Loucy (cell line): ENCODE data around the gene CPPED1.

Experiments
- H2AFZ ChIP-seq: fragments of 200-600 bp; sonication (generic); 2 replicates; pipeline ENCODE4 v1.6.0; 2016; ENCODE audit warnings: antibody characterized with exemption, mild to moderate bottlenecking, low read length, moderate library complexity
- H3F3A ChIP-seq: fragments of 200-600 bp; 2 replicates; pipeline ENCODE4 v1.6.0; 2016; ENCODE audit warnings: antibody characterized with exemption, low read depth, mild to moderate bottlenecking
- H3K27me3 ChIP-seq: fragments of 200-600 bp; sonication (generic); 2 replicates; pipeline ENCODE4 v1.6.1; 2014; ENCODE audit warnings: low read length, mild to moderate bottlenecking; ENCODE audit not compliant: insufficient read depth, poor library complexity, severe bottlenecking
- H3K36me3 ChIP-seq: fragments of 200-600 bp; sonication (generic); 2 replicates; pipeline ENCODE4 v1.6.1; 2016; ENCODE audit warnings: low read length; ENCODE audit not compliant: insufficient read depth
- H3K4me1 ChIP-seq: fragments of 200-600 bp; sonication (generic); 2 replicates; pipeline ENCODE4 v1.5.1; 2014; ENCODE audit warnings: low read length, mild to moderate bottlenecking; ENCODE audit not compliant: insufficient read depth, poor library complexity, severe bottlenecking
- H3K4me2 ChIP-seq: fragments of 200-600 bp; sonication (generic); 2 replicates; pipeline ENCODE4 v1.6.0; 2014; ENCODE audit warnings: antibody characterized with exemption, low read length, low read depth, mild to moderate bottlenecking; ENCODE audit not compliant: poor library complexity, severe bottlenecking
- H3K4me3 ChIP-seq: fragments of 200-600 bp; sonication (generic); 2 replicates; pipeline ENCODE4 v1.5.1; 2014; ENCODE audit warnings: low read length, mild to moderate bottlenecking, mixed read lengths; ENCODE audit not compliant: poor library complexity, severe bottlenecking
- H3K79me2 ChIP-seq: fragments of 200-600 bp; sonication (generic); 2 replicates; pipeline ENCODE4 v1.6.1; 2014; ENCODE audit warnings: low read length; ENCODE audit not compliant: insufficient read depth
- H3K9ac ChIP-seq: fragments of 200-600 bp; sonication (generic); 2 replicates; pipeline ENCODE4 v1.6.0; 2014; ENCODE audit warnings: mild to moderate bottlenecking, low read depth, low read length, moderate library complexity; ENCODE audit not compliant: poor library complexity, severe bottlenecking
- H3K9me2 ChIP-seq: fragments of 200-600 bp; sonication (generic); replicated peaks from 2 replicates; pipeline ENCODE4 v1.6.1; 2016; ENCODE audit warnings: low read depth, low read length, mixed read lengths
- H3K9me3 ChIP-seq: fragments of 200-600 bp; sonication (generic); 2 replicates; pipeline ENCODE4 v1.6.1; 2014; ENCODE audit warnings: mild to moderate bottlenecking, antibody characterized with exemption, low read length, low read depth; ENCODE audit not compliant: insufficient read depth
- H4K20me1 ChIP-seq: fragments of 200-600 bp; sonication (generic); 2 replicates; pipeline ENCODE4 v1.6.0; 2014; ENCODE audit warnings: antibody characterized with exemption, low read length, mild to moderate bottlenecking; ENCODE audit not compliant: insufficient read depth, poor library complexity, severe bottlenecking
- EZH2phosphoT487 ChIP-seq: fragments of 200-600 bp; IDR thresholded peaks from 2 replicates; pipeline ENCODE4 v1.6.1; 2018; ENCODE audit warnings: antibody characterized with exemption, mild to moderate bottlenecking, moderate library complexity, borderline replicate concordance
- TF ChIP-seq, protein P1 (sequence below): fragments of 200-600 bp; sonication (generic); conservative IDR thresholded peaks from 2 replicates; pipeline ENCODE4 v1.5.1; 2014; ENCODE audit warnings: mild to moderate bottlenecking, antibody characterized with exemption, low read length

The CPPED1 gene

DNA sequence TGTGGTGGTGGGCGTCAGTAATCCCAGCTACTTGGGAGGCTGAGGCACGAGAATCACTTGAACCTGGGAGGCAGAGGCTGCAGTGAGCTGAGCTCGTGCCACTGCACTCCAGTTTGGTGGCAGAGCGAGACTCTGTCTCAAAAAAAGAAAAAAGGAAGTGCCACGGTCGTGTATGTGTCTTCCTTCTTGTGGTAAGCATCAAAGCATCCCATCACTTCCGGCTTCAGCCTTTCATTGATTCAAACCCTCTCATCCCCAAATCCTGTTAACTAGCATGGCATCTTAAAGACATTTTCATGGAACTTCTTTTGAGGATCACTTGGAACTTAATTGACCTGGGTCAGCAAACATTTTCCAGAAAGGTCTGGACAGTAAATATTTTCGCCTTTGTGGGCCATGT lies 126.2 kb downstream of the CPPED1 start:
- H3K4me1 ChIP-seq, result no peaks in the 10 kb centered on the region
- no peak overlapping the region for H3K9ac ChIP-seq
- H2AFZ ChIP-seq, result no peak overlapping the region
- no peaks in the 10 kb centered on the region for H3K36me3 ChIP-seq
- H3K9me3 ChIP-seq, result no peaks in the 10 kb centered on the region
- H4K20me1 ChIP-seq, result no peaks in the 10 kb centered on the region
- H3F3A ChIP-seq, result no peaks in the 10 kb centered on the region
- no peaks in the 10 kb centered on the region for H3K9me2 ChIP-seq
- H3K27me3 ChIP-seq, result no peaks in the 10 kb centered on the region
- no peak for TF ChIP-seq EZH2phosphoT487
- TF ChIP-seq, protein P1, sequence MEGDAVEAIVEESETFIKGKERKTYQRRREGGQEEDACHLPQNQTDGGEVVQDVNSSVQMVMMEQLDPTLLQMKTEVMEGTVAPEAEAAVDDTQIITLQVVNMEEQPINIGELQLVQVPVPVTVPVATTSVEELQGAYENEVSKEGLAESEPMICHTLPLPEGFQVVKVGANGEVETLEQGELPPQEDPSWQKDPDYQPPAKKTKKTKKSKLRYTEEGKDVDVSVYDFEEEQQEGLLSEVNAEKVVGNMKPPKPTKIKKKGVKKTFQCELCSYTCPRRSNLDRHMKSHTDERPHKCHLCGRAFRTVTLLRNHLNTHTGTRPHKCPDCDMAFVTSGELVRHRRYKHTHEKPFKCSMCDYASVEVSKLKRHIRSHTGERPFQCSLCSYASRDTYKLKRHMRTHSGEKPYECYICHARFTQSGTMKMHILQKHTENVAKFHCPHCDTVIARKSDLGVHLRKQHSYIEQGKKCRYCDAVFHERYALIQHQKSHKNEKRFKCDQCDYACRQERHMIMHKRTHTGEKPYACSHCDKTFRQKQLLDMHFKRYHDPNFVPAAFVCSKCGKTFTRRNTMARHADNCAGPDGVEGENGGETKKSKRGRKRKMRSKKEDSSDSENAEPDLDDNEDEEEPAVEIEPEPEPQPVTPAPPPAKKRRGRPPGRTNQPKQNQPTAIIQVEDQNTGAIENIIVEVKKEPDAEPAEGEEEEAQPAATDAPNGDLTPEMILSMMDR, result no peak
- no peak overlapping the region for H3K4me2 ChIP-seq
- H3K79me2 ChIP-seq, result no peaks in the 10 kb centered on the region
- H3K4me3 ChIP-seq, result no peak overlapping the region

DNA sequence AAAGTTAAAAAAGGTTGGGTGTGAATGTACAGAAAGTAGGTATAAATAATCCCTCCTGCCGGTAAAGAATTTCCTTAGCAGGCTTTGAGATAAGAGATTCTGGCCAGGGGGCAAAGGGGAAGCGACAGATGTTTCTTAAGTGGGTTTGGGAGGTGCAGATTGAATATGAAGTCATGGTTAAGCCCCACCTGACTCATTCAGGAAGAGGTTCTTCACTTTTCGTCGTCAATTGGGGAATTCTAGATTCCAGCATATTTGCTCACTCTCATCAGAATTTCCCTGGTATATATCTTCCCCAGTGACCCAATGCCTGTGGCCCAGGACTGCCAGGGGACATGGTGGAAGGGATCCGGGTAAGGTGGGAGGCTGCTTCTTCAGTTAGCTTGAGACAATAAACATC lies 127.8 kb downstream of the CPPED1 start:
- TF ChIP-seq EZH2phosphoT487, result no peak
- TF ChIP-seq, protein P1, result no peak
- Histone ChIP-seq H3K4me1 (no peaks in the 10 kb centered on the region), H3K4me2 (no peak overlapping the region)

DNA sequence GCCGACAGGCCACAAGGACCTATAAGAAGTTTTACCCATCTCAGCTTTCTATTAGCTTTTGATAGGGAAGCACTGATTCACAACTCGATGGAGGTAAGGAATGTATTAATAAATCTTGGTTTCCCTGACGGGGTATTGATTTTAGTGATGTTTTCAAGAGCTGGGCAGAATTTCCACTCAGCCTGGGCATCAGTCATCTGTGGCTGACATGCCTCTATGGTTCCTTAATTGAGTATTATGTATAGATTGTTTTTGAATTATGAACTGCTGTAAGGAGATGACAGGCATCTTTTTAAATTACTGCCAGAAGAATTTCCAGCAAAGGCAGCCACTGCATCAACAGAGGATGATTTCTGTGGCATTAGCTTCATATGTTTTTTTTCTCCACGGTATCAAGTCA lies 128.6 kb downstream of the CPPED1 start:
- Histone ChIP-seq H3K9me2 (no peaks in the 10 kb centered on the region), H4K20me1 (no peaks in the 10 kb centered on the region), H2AFZ (no peak overlapping the region), H3K36me3 (no peaks in the 10 kb centered on the region), H3K4me1 (no peaks in the 10 kb centered on the region), H3K9ac (no peak overlapping the region), H3F3A (no peaks in the 10 kb centered on the region), H3K4me2 (no peak overlapping the region), H3K4me3 (no peak overlapping the region), H3K9me3 (no peaks in the 10 kb centered on the region), H3K79me2 (no peaks in the 10 kb centered on the region), H3K27me3 (no peaks in the 10 kb centered on the region)
- no peak for TF ChIP-seq EZH2phosphoT487
- TF ChIP-seq, protein P1, result no peak

More for the DNA sequence above, 127.8 kb downstream of the CPPED1 start:
- Histone ChIP-seq H3K9me3 (no peaks in the 10 kb centered on the region), H2AFZ (no peak overlapping the region), H3K9ac (no peak overlapping the region), H3K79me2 (no peaks in the 10 kb centered on the region), H3K27me3 (no peaks in the 10 kb centered on the region), H3K9me2 (no peaks in the 10 kb centered on the region), H3K36me3 (no peaks in the 10 kb centered on the region), H4K20me1 (no peaks in the 10 kb centered on the region), H3K4me3 (no peak overlapping the region), H3F3A (no peaks in the 10 kb centered on the region)
